Renal cortical epithelial cell (primary cell): ENCODE results near the gene ATXN7L3. TPM values are rescaled to one million over a fixed set of nuclear protein-coding genes. Genes with fewer than 3 reads are reported as not detected.

Experiments
- DNase-seq: peaks from one replicate; pipeline ENCODE4 v3.0.0-alpha.2; 2011; ENCODE audit warnings: low read depth
- total RNA-seq: library from RNA; depleted of rRNA; stranded (reverse); fragments of >200 nt; gene quantifications from 2 replicates; pipeline ENCODE4 v1.2.3, GENCODE V29; 2014

The ATXN7L3 gene
- total RNA-seq, 1 donor from 2014 or later: 61.1 TPM

DNA sequence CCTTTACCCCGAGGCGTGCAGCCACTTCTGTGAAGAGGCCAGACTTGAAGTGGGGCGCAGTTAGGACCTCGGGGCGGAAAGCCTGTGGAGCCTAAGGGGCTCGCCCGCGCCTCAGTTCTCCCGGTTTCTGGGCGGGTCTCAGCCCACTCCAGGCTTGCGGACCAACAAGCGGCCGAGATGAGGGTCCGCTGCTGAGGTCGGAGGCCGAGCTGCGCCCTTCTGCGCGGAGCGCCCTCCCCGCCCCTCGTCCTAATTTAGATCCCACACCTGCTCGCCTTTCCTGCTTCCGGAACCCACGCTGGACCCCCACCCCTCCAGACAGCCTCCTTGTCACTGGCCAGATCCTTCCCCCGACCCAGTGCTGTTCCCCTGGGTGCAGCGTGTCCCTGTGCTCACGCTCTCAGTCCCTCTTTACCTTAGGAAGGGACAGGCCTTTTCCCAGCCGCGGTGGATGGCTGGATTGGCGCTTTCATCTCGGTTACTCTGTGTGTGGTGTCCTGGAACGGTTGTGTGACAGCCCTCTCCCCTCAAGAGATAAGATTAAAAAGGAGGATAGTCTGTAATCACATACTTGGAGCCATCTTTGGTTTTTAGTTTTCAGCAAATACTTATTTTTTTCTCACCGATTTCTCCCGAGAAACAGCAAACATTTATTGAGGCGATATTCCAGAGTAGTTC lies 933 bp upstream of the ATXN7L3 start:
- no peak for DNase-seq

DNA sequence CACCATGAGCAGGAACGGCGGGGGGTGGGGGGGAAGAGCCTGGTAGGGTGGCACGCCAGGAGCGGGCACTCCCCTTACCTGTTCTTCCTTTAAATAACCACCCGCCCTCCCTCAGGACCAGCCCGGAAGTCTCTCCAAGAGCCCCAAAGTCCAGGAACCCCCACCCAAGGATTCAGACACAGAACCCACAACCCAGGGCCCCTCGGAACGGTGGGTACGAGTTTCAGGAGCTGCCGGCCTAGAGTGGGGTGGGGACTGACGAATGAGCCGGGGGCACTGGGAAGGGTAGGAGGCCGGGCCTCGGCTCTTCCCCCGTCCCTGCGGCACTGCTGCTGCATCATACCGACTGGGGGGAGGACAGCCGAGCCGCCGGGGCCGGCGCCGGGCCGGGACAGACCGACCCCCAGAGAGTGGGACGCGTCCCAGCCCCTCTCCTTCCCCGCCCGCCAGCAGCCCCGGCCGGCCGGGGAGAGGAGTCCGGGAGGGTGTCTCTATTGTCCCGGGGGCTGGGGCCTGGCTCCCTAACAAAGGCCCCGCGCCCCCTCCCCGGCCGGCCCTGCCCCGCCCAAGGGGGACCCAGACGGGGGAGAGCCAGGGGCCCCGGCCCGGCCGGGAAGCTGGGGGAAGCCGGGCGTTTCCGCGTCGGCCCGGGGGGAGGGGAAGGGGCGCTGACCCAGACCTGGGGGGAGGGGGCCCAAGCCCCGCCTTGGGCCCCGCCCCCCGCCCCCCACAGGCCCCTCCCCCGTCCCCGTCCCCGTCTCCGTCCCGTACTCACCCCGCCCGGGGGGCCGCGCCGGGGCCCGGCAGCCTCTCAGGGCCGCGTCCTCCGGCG lies 747 bp downstream of the ATXN7L3 start:
- no peak for DNase-seq

DNA sequence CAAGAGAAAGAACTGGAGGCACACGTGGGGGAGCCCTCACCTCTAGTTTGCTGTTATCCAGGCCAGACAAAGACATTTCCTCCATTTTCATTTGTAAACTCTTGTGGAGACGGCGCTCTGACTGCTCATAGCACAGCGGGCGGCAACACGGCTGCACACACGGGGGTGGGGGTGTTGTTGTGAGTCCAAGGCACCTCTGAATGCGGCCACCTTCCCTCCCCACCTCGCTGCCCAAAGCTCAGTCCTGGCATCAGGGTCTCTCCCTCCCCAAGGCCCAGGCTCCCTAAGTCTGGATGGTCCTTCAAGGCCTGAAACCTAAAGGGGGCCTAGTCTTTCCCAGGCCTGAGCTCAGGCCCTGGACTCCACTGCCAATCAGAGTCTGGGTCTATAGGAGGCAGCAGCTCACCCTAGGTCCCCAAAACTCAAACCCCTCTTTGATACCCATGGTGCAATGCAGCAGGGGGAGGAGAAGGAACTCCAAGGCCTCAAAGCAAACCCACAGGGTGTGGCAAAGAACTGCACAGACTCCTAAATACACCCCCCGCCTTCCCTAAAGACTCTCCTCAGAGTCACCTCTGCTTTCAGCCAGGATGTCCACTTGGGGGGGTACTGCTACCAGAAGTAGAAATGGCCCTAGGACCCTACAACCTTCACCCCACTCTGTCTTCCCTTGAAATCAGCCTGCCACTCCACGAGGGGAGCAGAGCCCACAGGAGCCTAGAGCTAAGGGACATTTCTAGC lies 1.5 kb downstream of the ATXN7L3 start:
- DNase-seq: no peak

- DNase-seq: no peak
These were observed 2.6 kb downstream of the ATXN7L3 start for GRCh38 chr17:44197107-44197506.

GRCh38 chr17:44193326-44194084 lies 6.2 kb downstream of the ATXN7L3 start:
- no peak for DNase-seq

- no peak for DNase-seq
These were observed 6.9 kb downstream of the ATXN7L3 start for GRCh38 chr17:44192750-44193149.

DNA sequence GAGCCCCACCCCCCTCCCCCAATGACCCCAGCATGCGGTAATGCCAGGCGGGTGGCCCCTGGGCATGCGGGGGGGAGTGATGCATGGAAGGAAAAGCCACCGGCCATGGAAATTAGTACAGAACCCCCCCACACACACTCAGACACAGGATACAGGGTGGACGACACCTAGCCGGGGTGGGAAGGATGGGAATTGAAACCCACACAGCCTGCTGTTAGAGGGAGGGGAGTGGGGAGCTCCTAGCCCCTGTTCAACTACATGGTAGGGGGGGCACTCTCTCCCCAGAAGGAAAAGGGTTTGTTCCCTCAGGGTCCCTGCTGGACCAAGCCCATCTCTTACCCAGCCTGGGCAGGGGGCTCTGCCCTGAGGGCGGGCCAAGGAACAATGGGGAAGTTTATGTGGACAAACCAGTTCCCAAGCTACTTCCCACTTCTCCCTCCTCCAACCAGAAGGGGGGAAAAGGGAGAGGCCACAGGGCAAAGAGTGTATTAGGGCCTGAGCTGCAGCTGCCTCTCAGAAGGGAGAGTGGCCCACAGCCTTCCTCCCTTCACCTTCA lies 7.7 kb downstream of the ATXN7L3 start:
- DNase-seq: no peak

- no peak for DNase-seq
These were observed 8.3 kb downstream of the ATXN7L3 start for GRCh38 chr17:44191369-44191768.

- DNase-seq: no peak
These were observed 9.2 kb downstream of the ATXN7L3 start for GRCh38 chr17:44190481-44190880.

- DNase-seq: no peak
These were observed 10.9 kb downstream of the ATXN7L3 start for GRCh38 chr17:44188576-44189403.

- peak; percentile 82 for DNase-seq
These were observed 12.4 kb downstream of the ATXN7L3 start for GRCh38 chr17:44187131-44187899.

DNA sequence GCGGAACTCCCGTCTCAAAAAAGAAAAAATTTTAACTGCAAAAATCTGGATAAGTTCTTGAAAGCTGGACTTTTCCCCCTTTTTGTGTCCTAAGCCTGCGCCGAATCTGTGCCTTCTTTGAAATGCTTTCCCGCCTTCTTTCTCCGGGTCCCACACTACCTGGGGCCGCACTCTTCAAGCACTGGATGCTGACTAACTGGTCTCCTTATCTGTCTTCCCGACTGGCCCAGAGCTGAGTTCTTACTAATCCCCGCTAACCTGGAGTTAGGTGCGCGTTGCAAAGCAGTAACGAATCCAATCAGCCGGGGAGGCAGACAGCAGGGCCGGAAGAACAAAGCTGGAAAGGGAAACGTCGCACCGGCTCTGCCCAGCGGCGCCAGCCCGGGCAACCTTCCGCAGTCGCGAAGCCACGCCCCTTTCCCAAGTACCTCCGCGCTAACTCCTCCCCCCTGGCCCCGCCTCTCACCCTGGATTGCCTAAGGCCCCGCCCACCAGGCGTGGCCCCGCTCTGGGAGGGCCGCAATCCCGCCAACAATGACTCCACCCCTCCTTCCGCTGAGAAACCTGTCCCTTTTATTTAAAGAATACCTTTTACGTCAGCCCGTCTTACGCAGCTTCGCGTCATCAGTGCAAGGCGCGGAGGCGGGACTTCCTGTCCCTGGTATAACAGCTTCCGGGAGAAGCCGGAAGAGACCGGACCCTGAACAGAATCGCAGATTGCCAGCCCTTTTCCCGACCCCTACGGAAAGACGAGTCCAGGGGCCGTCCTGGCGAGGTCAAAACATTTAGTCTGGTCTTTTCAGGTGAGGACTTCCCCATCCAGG lies 13.2 kb downstream of the ATXN7L3 start, which contains the start of gene TMUB2:
Gene TMUB2 (plus strand): TSS at position 666 of the 824 bp plus-strand sequence. CDS start 737 bp downstream, outside the sequence.
- DNase-seq: peak; percentile 99

DNA sequence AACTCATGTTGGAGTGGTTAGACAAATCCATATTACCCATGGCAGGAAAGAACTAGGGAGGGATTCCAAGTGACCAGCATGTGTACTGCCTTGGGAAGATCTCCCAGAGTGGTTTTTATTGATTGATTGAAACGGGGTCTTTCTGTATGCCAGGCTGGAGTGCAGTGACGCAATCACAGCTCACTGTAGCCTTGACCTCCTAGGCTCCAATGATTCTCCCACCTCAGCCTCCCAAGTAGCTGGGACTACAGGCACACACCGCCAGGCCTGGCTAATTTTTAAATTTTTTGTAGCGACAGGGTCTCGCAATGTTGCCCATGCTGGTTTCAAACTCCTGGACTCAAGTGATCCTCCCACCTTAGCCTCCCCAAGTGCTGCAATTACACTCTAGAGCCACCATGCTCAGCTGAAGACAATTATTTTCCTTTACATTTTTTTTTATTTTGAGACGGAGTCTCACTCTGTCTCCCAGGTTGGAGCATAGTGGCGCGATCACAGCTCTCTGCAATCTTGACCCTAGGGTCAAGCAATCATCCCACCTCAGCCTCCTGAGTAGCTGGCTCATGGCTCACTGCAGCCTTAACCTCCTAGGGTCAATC lies 15.4 kb downstream of the ATXN7L3 start:
- DNase-seq: no peak

GRCh38 chr17:44183024-44183423 lies 16.7 kb downstream of the ATXN7L3 start:
- no peak for DNase-seq

- DNase-seq: no peak
These were observed 21.6 kb downstream of the ATXN7L3 start for GRCh38 chr17:44178133-44178532.

DNA sequence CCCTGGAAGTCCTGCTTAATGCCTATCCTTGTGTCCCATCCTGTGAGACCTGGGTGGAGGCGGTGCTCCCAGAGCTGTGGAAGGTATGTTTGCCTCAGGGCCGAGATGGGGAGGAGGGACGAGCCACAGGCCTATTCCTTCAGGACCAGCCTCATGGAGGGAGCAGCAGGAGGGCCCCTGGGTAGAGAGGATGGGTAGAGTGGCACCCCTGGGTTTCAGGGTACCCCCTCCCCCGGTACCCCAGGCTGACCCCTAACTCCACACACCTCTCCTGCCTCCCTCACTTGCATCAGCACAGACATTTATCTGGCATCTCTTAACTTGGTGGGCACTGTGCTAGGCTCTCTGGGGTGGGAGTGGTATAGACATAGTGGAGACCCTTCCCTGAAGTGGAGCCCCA lies 22.0 kb downstream of the ATXN7L3 start:
- DNase-seq: no peak

GRCh38 chr17:44176671-44177501 lies 22.8 kb downstream of the ATXN7L3 start:
- no peak for DNase-seq
